ENCODE measurements around the gene TFF3. TPM values are rescaled to one million over a fixed set of nuclear protein-coding genes. Genes with fewer than 3 reads are reported as not detected.

TFF3 gene
- total and polyA plus RNA-seq, 9 donors: 1.1 to 17.0 (median 2.9) TPM

DNA sequence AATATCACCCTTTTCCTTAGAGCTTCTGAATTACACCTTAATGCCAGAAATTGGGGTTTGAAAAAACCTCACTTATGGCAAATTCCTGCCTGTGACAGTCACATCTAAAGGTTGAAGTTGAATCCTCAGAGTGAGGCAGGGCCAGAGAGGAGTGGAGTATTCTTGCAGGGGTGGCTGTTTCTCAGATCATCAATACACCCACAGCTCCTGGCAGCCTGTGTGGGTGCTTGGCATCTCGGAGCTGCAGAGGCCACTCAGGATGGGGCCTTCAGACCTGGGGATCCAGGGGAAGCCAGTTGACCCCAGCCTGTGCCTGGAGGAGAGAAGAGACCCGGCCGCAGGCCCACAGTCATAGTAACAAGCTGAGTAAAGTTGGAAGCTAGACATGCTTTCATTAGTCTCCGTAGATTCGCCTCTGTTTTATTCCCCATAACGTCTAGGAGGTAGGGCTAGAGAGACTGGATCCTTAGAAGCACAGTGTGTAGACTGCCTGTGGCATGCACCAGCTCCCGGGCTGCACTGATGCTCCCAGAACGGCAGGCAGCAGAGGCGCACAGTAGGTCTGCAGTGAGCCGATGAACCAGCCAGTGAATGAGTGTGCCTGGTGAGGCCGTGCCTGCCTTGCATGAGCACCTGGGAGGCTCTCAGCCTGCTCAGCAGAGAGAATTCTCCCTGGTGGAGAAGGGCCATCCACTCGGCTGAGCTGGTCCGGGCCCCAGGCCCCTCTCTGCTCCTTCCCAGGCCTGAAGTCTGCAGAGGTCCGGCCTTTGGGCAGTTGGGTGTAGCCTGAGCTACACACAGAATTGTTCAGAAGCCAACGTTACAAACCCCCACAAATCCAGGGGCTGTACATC, 42.9 kb downstream of the TFF3 start:
- no peak for DNase-seq
- Histone ChIP-seq H3K4me1 (ENCODE audit: control insufficient read depth, insufficient read depth, low read length) (peaks cover 5% of the 10 kb centered on the region), H3K4me3 (ENCODE audit: low read length) (no peak overlapping the region), H3K27ac (ENCODE audit: low read length) (no peak overlapping the region), H3K27me3 (ENCODE audit: control insufficient read depth, insufficient read depth, low read length) (no peaks in the 10 kb centered on the region), H3K36me3 (ENCODE audit: control insufficient read depth, insufficient read depth, low read length) (no peaks in the 10 kb centered on the region), H3K9me3 (replicated peaks; ENCODE audit: control insufficient read depth, low read depth, low read length) (no peaks in the 10 kb centered on the region)
- 88% methylated on average over 10 of the region's 15 CpGs for WGBS (ENCODE audit: insufficient coverage)

DNA sequence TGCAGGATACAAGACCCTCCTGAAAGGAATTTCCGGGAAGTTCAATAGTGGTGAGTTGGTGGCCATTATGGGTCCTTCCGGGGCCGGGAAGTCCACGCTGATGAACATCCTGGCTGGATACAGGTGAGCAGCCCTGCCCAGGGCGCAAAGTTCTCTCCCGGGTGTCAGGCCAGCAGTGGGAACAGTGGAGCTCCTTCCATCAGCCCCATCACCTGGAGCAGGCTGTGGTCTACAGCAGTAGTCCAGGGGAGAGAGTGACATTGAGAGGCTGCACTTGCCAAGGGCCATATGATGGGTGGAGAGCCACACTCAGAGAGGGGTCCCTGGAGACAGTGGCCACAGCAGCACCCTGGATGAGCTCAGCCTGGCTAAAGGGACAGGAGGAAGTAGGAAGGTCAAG, 44.1 kb downstream of the TFF3 start:
- Histone ChIP-seq H3K4me3 (ENCODE audit: low read length) (no peak overlapping the region), H3K4me1 (ENCODE audit: control insufficient read depth, insufficient read depth, low read length) (peaks cover 7% of the 10 kb centered on the region), H3K27ac (ENCODE audit: low read length) (no peak overlapping the region), H3K36me3 (ENCODE audit: control insufficient read depth, insufficient read depth, low read length) (no peaks in the 10 kb centered on the region), H3K27me3 (ENCODE audit: control insufficient read depth, insufficient read depth, low read length) (no peaks in the 10 kb centered on the region), H3K9me3 (replicated peaks; ENCODE audit: control insufficient read depth, low read depth, low read length) (no peaks in the 10 kb centered on the region)
- DNase-seq: no peak
- 93% methylated on average over 4 of the region's 6 CpGs for WGBS (ENCODE audit: insufficient coverage)

GRCh38 chr21:42269386-42269785, 45.8 kb downstream of the TFF3 start:
- DNase-seq: no peak
- Histone ChIP-seq H3K36me3 (ENCODE audit: control insufficient read depth, insufficient read depth, low read length) (no peaks in the 10 kb centered on the region), H3K27me3 (ENCODE audit: control insufficient read depth, insufficient read depth, low read length) (no peaks in the 10 kb centered on the region), H3K9me3 (replicated peaks; ENCODE audit: control insufficient read depth, low read depth, low read length) (no peaks in the 10 kb centered on the region), H3K27ac (ENCODE audit: low read length) (no peak overlapping the region), H3K4me1 (ENCODE audit: control insufficient read depth, insufficient read depth, low read length) (peaks cover 17% of the 10 kb centered on the region), H3K4me3 (ENCODE audit: low read length) (no peak overlapping the region)
- 70% methylated on average over 8 of the region's 10 CpGs for WGBS (ENCODE audit: insufficient coverage)

DNA sequence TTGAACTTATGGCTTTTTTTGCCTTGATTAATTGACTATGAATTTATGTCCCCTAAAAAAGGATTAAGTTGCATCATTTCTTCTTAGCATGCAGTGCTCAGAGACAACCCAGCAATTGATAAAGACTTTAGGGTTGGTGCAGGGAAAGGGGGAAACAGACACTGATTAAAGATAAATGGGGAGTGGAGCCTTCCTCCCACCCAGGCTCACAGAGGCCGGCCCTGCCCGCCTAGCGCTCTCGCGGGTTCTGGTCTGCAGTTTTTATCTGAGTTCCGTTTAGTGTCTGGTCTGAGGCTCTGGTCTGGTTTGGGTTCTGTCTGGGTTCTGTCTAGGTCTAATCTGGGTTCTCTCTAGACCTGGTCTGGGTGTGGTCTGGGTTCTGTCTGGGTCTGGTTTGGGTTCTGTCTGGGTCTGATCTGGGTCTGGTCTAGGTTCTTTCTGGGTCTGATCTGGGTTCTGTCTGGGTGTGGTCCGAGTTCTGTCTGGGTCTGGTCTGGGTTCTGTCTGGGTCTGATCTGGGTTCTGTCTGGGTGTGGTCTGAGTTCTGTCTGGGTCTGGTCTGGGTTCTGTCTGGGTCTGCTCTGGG, 48.1 kb downstream of the TFF3 start:
- 50% methylated on average over 2 of the region's 7 CpGs for WGBS (ENCODE audit: insufficient coverage)
- Histone ChIP-seq H3K9me3 (replicated peaks; ENCODE audit: control insufficient read depth, low read depth, low read length) (no peaks in the 10 kb centered on the region), H3K4me3 (ENCODE audit: low read length) (no peak overlapping the region), H3K36me3 (ENCODE audit: control insufficient read depth, insufficient read depth, low read length) (no peaks in the 10 kb centered on the region), H3K27me3 (ENCODE audit: control insufficient read depth, insufficient read depth, low read length) (no peaks in the 10 kb centered on the region), H3K4me1 (ENCODE audit: control insufficient read depth, insufficient read depth, low read length) (peaks cover 33% of the 10 kb centered on the region), H3K27ac (ENCODE audit: low read length) (no peak overlapping the region)
- no peak for DNase-seq

DNA sequence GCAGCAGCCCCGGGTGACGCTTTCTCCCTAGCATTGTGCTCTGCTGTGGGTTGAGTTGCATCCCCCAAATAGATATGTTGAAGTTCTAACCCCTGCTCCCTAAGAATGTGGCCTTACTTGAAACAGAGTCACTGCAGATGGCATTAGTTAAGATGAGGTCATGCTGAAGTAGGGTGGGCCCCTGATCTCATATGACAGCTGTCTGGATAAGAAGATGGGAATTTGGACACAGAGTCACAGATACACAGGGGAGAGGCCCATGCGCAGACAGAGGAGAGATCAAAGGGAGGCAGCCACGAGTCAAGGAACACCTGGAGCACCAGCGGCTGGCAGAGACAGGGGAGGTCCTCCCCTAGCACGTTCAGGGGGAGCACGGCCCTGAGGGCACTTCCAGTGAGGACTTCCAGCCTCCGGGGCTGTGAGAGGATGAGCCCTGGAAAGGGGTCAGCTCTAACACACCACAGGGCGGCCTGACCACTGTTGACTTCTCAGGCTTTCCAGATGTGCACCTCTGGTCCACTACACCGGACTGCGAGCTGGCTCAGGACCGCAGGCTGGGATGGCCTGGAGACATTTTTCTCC, 49.9 kb downstream of the TFF3 start:
- Histone ChIP-seq H3K9me3 (replicated peaks; ENCODE audit: control insufficient read depth, low read depth, low read length) (no peaks in the 10 kb centered on the region), H3K4me3 (ENCODE audit: low read length) (no peak overlapping the region), H3K27me3 (ENCODE audit: control insufficient read depth, insufficient read depth, low read length) (no peaks in the 10 kb centered on the region), H3K4me1 (ENCODE audit: control insufficient read depth, insufficient read depth, low read length) (peaks cover 44% of the 10 kb centered on the region), H3K36me3 (ENCODE audit: control insufficient read depth, insufficient read depth, low read length) (no peaks in the 10 kb centered on the region), H3K27ac (ENCODE audit: low read length) (no peak overlapping the region)
- 58% methylated on average over 10 of the region's 12 CpGs for WGBS (ENCODE audit: insufficient coverage)
- no peak for DNase-seq

DNA sequence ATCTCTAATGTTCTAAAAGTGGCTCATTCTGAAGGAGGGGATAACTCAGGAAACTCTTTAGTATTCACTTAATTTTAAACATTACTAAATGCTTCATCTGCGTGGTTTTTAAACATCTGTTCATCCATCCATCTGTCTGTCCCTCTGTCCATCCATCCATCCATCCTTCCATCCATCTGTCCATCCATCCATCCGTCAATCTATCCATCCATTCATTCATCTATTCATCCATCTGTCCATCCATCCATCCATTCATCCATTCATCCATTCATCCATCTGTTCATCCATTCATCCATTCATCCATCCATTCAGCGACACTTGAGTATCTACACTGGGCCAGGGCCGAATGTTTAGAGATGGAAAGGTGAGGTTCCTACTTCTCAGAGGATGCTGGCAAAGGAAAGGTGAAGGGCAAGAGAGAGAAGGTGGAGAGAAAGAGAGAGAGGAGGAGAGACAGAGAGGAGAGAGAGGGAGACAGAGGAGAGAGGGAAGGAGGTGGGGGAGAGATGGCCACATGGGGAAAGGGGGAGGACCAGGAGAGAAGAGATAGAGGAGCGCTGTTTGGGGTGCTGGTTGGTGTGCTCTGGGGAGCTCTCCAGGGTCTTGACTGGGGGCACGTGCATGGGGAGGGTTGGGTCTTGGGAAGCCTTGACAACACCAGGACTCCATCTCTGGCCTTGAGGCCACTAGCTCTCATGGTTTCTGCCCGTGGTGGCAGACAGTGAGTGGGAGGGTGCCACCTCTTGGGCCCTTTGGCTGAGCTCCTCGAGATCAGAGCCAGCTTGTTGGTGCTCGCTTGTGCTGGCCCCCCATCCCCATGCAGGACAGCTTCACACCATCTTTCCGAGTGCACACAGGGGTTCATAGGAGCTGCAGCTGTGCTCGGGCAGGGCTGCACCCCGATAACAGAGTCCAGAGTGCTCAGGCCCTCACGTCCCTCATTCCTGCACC, 50.7 kb downstream of the TFF3 start:
- Histone ChIP-seq H3K4me3 (ENCODE audit: low read length) (no peak overlapping the region), H3K4me1 (ENCODE audit: control insufficient read depth, insufficient read depth, low read length) (peaks cover 50% of the 10 kb centered on the region), H3K27me3 (ENCODE audit: control insufficient read depth, insufficient read depth, low read length) (no peaks in the 10 kb centered on the region), H3K27ac (ENCODE audit: low read length) (peak overlapping the region; percentile 84), H3K9me3 (replicated peaks; ENCODE audit: control insufficient read depth, low read depth, low read length) (no peaks in the 10 kb centered on the region), H3K36me3 (ENCODE audit: control insufficient read depth, insufficient read depth, low read length) (no peaks in the 10 kb centered on the region)
- DNase-seq: no peak
- WGBS (ENCODE audit: insufficient coverage): 76% methylated on average over 8 of the region's 13 CpGs

DNA sequence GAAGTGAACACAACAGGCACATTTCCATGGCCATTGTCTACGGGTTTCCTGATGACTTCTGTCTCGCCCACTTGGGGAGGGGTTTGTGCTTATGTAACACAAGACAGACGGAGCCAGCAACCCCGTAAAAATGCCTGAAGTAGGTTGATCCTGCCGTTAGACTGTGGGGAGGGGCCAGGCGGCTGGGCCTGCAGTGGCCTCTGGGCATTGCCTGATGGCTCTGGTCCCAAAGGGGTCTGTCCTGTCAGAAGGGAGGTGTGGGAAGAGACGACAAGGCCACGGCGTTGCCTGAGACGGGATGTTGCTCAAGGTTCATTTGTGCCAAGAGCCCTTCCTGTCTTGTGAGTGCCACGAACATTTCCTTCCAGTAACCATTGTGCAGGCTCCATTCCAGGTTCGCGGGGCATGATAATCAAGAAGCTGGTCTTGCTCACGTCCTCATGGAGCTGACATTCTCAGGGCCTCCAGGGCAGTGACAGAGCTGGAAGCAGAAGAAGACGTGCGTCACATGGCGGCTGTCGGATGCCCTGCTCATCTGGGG, 51.5 kb downstream of the TFF3 start:
- peaks cover 59% of the 10 kb centered on the region for H3K4me1 ChIP-seq (ENCODE audit: control insufficient read depth, insufficient read depth, low read length)
- no peaks in the 10 kb centered on the region for H3K9me3 ChIP-seq (replicated peaks; ENCODE audit: control insufficient read depth, low read depth, low read length)
- 48% methylated on average over 14 of the region's 18 CpGs for WGBS (ENCODE audit: insufficient coverage)
- peak; percentile 49 for DNase-seq
- H3K27me3 ChIP-seq (ENCODE audit: control insufficient read depth, insufficient read depth, low read length): peaks cover 4% of the 10 kb centered on the region
- H3K27ac ChIP-seq (ENCODE audit: low read length): peak overlapping the region; percentile 84
- no peak overlapping the region for H3K4me3 ChIP-seq (ENCODE audit: low read length)
- no peaks in the 10 kb centered on the region for H3K36me3 ChIP-seq (ENCODE audit: control insufficient read depth, insufficient read depth, low read length)

GRCh38 chr21:42262831-42263231, 52.4 kb downstream of the TFF3 start:
- peak; percentile 40 for DNase-seq
- H3K27ac ChIP-seq (ENCODE audit: low read length): peak overlapping the region; percentile 84
- peaks cover 61% of the 10 kb centered on the region for H3K4me1 ChIP-seq (ENCODE audit: control insufficient read depth, insufficient read depth, low read length)
- no peak overlapping the region for H3K4me3 ChIP-seq (ENCODE audit: low read length)
- no peaks in the 10 kb centered on the region for H3K9me3 ChIP-seq (replicated peaks; ENCODE audit: control insufficient read depth, low read depth, low read length)
- WGBS (ENCODE audit: insufficient coverage): 52% methylated on average over 9 of the region's 11 CpGs
- H3K36me3 ChIP-seq (ENCODE audit: control insufficient read depth, insufficient read depth, low read length): no peaks in the 10 kb centered on the region
- H3K27me3 ChIP-seq (ENCODE audit: control insufficient read depth, insufficient read depth, low read length): peaks cover 4% of the 10 kb centered on the region

- Histone ChIP-seq H3K4me1 (ENCODE audit: control insufficient read depth, insufficient read depth, low read length) (peaks cover 65% of the 10 kb centered on the region), H3K27ac (ENCODE audit: low read length) (no peak overlapping the region), H3K9me3 (replicated peaks; ENCODE audit: control insufficient read depth, low read depth, low read length) (no peaks in the 10 kb centered on the region), H3K27me3 (ENCODE audit: control insufficient read depth, insufficient read depth, low read length) (peaks cover 4% of the 10 kb centered on the region), H3K4me3 (ENCODE audit: low read length) (no peak overlapping the region), H3K36me3 (ENCODE audit: control insufficient read depth, insufficient read depth, low read length) (no peaks in the 10 kb centered on the region)
- DNase-seq: no peak
- WGBS (ENCODE audit: insufficient coverage): 73% methylated on average over 2 of the region's 7 CpGs
Observed at GRCh38 chr21:42261829-42262200, 53.4 kb downstream of the TFF3 start.

Measured in muscle of leg (tissue), 11 donors.